DMS153 treated with DMSO at 0.1 percent for 48 hours (cell line): ENCODE results near the gene CTAGE1.
"Not testable (repeated sequence)": the region's sequence is repeated elsewhere in the genome, so short reads cannot be mapped to it uniquely, and the experiment has no call there.

Source experiments
- DNase-seq: peaks from one replicate; lab custom pipeline; 2025; ENCODE audit not compliant: unreplicated experiment; lab: John Stamatoyannopoulos, UW

The CTAGE1 gene

GRCh38 chr18:22434973-22435608 lies 17.4 kb upstream of the CTAGE1 start:
- no peak for DNase-seq

DNA sequence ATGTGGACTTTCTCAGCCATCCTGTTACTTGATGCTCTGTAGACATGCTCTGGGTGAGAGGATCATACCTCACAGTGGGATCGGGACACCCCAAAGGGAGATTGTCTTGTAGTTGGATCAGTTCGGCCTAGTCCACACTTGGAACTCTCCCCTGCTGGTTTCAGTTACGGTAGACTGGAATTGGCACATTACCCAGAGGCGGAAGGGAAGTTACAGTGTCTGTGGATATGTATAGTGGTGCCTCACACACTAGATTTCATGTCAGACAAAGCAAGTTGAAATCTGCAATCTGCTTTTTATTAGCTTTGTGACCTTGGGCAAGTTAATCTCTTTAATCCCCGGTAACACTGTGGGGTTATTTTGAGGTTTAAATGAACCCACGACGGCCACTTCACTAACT lies 16.2 kb upstream of the CTAGE1 start:
- DNase-seq = no peak

- DNase-seq = no peak
These were observed 15.0 kb upstream of the CTAGE1 start for GRCh38 chr18:22432657-22433137.

- DNase-seq = no peak
These were observed 11.8 kb upstream of the CTAGE1 start for GRCh38 chr18:22429564-22429963.

DNA sequence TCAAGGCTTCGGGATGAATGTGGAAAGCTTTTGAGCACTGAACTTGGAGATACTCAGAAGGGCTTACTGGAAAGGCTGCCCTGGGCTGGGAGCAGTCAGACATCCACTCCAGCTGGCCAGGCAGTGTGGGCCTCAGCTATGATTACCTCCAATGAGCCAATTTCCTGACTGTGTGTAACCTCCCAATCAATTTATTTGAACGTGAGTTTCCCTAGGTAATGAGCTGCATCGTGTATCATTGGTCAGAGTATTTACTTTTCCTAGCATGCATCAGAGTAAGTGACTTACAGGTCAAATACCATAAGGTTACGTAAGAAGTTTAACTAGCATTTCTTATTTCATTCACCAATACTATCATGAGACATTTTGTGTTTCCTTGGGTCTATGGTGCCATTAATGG lies 11.0 kb upstream of the CTAGE1 start:
- DNase-seq = no peak

- DNase-seq = no peak
These were observed 10.3 kb upstream of the CTAGE1 start for GRCh38 chr18:22427822-22428549.

- no peak for DNase-seq
These were observed 6.8 kb upstream of the CTAGE1 start for GRCh38 chr18:22424565-22424963.

DNA sequence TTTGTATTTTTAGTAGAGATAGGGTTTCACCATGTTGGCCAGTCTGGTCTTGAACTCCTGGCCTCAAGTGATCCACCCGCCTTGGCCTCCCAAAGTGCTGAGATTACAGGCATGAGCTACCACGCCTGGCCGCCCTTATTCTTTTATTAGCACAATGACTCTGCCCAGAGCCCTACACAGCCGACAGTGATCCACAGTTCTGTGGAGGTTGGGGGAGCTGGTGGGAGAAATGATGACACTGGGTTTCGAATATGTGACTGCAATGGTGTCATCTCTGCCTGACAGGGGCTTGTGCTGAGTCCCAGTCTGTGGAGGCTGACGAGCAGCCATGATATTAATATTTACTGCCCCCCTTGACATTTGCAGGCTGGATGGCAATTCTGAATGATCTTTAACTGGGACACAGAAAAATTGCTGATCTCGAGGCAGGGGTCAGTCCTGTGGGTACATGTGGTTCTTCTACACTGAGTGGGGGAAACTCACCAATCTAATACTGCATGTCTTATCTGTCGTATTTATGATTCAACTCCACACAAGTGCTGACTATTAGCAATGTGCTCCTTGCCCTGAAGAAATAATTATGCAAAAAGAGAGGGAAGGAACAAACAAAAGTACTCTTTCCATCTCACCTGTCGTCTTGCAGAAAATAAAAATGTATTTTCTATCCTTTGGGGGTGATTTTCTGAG lies 6.3 kb upstream of the CTAGE1 start:
- no peak for DNase-seq

GRCh38 chr18:22422909-22423548 lies 5.3 kb upstream of the CTAGE1 start:
- DNase-seq = no peak

DNA sequence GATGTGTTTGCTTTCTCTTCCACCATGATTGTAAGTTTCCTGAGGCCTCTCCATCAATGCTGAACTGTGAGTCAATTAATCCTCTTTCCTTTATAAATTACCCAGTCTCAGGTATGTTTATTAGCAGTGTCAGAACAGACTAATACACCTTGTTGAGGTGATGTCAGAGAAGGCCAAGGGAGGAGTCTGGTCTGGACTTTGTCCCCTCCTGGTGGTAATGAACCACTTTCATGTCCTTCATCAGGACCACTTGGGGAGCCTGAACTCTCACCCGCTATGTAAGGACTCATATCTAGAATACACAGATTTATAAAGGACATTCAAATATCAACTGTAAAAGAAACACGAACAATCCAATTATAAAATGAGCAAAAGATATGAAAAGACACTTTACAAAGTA lies 2.9 kb upstream of the CTAGE1 start:
- no peak for DNase-seq

DNA sequence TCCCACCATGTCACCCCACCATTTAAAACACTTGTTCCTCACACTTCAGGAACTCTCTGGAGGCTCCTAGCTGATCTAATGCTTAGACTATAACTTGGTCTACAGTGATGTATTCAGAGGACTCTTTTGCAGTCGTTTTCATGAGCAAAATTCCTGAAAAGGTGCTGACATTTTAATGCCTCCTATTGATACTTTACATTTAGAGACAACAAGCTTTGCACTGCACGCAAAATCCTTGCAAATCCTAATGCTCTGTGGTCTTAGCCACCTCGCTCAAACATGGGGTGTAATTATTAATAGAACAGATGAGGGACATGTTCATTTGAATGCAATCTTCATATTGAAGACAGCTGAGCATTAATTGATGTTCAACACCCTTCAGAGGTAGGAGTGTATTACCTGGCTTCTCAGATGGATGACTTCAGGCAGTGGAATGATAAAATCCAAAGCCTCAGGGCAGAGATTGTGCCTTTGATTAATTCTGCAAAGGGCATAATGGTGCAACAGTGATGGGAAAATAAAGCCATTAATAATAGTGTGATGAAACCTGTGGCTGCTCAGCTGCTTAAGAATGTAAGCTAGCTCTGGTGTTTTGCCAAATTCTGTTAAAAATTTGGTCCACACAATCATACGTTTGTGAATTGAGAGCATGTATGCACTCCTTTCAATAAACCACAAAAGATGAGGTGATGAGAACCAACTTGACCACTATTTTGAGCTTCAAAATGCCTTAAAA lies 5.4 kb downstream of the CTAGE1 start:
- no peak for DNase-seq

- no peak for DNase-seq
These were observed 6.3 kb downstream of the CTAGE1 start for GRCh38 chr18:22411446-22411845.

- no peak for DNase-seq
These were observed 7.6 kb downstream of the CTAGE1 start for GRCh38 chr18:22410126-22410525.

DNA sequence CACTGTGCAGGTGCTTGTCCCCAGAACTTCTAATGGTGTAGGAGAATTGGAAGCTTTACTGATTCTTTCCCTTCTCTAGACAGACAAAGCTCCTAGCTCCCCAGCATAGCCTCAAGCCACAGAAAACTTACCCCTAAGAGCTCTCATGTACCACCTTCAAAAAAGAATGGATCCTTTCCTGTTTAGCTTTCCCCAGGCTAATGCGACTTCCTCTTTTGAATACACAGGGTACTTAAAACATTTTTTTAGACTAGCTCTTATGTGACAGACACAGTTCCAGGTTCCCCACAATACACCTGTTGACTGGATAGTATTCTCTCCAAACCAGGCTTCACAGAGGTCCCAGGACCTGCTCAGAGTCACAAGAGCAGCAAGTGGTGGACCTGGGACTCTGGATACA lies 8.3 kb downstream of the CTAGE1 start:
- no peak for DNase-seq

DNA sequence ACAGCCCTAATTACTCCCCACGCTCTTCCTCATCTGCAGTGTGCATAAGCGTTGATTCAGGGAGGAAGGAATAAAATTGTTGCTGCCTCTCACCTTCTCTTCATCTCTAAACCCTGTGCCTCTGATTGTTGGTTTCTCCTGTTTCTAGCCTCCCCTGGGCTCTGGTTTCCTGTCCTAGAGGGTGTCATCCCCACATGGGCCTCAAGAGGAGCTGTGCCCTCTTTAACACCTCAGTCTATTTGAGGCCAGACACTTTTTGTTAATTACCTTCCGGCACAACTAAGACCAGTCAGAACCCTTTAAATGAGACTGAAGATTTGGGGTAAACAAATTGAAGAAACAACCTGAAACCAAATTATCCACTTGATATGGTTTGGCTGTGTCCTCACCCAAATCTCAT lies 9.7 kb downstream of the CTAGE1 start:
- no peak for DNase-seq

DNA sequence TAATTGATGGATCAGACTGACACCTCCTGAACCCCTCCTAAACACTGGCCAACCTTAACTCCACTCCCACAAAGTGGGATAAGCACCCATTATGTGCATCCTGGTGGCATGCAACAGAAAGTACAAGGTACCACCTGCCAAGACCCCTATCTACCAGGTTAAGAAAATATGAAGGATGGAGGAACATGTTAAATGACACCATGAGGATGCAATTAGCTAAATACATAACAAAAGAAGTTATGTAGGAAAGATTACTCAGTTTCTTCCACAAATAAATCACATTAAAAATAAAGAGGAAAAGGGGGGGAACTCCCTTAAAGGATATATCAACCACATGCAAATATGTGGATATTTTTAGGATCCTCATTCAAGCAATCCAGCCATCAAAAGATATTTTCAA lies 12.6 kb downstream of the CTAGE1 start:
- DNase-seq = no peak

DNA sequence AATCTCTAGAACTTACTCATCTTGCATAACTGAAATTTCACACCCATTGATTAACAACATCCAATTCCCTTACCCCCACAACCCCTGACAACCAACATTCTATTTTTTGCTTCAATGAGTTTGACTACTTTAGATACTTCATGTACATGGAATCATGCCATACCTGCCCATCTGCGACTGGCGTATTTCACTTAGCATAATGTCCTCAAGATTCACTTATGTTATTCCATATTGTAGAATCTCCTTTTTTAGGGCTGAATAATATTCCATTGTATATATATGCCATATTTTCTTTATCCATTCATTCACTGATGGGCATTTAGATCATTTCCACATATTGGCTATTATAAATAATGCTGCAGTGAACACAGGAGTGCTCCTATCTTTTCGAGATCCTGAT lies 13.8 kb downstream of the CTAGE1 start:
- no peak for DNase-seq

DNA sequence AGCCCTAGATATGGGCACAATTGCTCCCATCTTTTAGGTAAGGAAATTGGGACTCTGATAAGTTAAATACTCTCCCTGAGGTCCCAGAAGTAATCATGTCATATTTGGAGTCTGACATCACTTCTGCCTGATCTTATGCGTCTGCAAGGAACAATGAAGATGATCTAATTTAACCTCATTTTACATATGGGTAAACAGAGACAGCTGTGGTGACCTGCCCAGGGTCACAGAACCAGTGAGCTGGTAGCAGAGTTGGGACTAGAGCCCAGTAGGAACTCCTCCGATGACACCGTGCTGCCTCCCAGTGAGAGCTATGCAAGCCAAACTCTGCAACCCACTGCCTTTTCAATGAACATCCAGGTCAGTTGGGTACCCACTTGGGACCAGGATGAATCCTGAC lies 17.8 kb downstream of the CTAGE1 start:
- DNase-seq = no peak

DNA sequence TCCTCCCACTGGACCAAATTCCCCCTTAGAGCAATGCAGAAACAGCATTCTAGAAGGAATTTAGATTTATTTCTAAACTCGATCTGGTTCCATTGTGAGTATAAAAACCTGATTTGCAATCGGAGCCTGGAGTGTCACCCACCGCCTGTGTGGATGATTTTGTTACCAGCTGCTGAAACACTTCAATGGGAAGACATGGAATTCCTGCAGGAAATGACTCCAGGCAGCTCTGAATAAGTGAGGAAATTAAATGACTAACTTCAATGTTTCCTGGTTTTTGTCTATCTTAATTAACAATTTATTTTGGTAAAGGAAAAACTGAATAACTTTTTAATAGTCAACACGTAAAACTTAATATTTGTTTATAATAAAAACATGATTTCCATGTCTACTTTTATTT lies 19.3 kb downstream of the CTAGE1 start:
- no peak for DNase-seq

- no peak for DNase-seq
These were observed 23.3 kb downstream of the CTAGE1 start for GRCh38 chr18:22394428-22394827.

- not testable (repeated sequence) for DNase-seq
These were observed 24.6 kb downstream of the CTAGE1 start for GRCh38 chr18:22393164-22393563.
